ENCODE measurements around the gene PRXL2A.

The PRXL2A gene

DNA sequence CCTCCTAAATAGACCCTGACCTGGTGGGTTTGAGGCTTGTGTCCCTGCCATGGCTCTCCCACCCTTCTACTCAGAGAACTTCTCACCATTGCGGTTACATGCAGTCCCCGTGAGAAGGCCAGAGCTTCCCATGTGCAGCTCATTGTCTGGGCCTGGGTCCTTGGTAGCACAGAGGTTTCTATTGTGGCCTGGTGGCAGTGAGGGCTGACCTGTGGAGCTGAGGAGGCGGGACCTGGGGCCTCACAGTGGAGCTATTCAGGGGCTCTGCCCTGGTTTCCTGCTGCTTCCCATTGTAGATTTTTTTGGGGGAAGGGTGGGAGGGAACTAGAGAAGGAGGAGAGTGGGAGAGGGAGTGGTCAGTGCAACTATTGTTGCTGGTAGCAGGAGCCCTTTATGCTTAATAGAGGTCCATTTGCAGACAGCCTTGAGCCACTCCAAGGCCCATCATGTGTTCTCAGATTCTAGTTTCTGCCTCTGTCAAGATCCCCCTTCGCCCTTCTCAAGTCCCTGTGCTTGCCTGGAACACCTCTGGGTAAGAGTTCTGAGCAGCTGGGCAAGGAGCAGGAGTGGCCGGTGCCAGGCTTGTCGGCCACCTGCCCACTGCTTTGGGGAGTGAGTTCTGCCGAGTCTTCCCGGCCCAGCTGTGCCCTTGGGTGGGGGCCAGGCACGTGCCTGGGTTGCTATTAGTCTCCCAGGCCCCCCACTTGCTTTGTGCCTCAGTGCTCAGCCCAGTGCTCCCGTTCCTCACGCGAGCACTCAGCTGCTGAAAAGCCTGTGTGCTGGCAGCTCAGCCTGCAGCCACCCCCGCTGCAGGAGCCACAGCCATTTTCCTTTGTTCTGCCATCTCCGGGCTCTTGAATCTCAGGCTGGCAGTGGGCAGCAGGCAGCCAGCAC lies 56.5 kb downstream of the PRXL2A start:
- CTCF ChIA-PET = interaction anchor here (1.8 to 2.7 kb wide), 2 partner anchors 20 to 40 kb away, joined by 6 to 15 read pairs; no protein-coding TSS in a partner anchor
- Histone ChIP-seq H3K4me3 (ENCODE audit: low read depth, low read length) (no peak overlapping the region), H3K36me3 (ENCODE audit: control insufficient read depth in 2 of 2, insufficient read depth in 1 of 2, low read length in 2 of 2) (no peaks in the 10 kb centered on the region; a peak in 1 of 3 replicates), H3K27ac (ENCODE audit: extremely low read depth, low read depth, low read length) (no peak overlapping the region), H3K4me1 (ENCODE audit: control insufficient read depth, insufficient read depth, low read length) (peaks cover 9% of the 10 kb centered on the region), H3K9me3 (ENCODE audit: control insufficient read depth, insufficient read depth, low read depth, low read length) (no peaks in the 10 kb centered on the region)
- TF ChIP-seq HOXD13 (CRISPR knock-in tag; IDR thresholded peaks at IDR 0.05; ENCODE audit: borderline replicate concordance) (no peak), ZNF600 (tag by site-specific recombination; IDR thresholded peaks at IDR 0.05) (peak; percentile 64), ZNF843 (tag by site-specific recombination; IDR thresholded peaks at IDR 0.05) (no peak), IKZF3 (tag by site-specific recombination; IDR thresholded peaks at IDR 0.05) (no peak)
- TF ChIP-seq, protein P1, sequence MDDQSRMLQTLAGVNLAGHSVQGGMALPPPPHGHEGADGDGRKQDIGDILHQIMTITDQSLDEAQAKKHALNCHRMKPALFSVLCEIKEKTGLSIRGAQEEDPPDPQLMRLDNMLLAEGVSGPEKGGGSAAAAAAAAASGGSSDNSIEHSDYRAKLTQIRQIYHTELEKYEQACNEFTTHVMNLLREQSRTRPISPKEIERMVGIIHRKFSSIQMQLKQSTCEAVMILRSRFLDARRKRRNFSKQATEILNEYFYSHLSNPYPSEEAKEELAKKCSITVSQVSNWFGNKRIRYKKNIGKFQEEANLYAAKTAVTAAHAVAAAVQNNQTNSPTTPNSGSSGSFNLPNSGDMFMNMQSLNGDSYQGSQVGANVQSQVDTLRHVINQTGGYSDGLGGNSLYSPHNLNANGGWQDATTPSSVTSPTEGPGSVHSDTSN (CRISPR knock-in tag; IDR thresholded peaks at IDR 0.05) = no peak
- POLR2A ChIA-PET = interaction anchor here (0.6 kb wide), 1 partner anchor 268 kb away, joined by 3 read pairs; no protein-coding TSS in a partner anchor

DNA sequence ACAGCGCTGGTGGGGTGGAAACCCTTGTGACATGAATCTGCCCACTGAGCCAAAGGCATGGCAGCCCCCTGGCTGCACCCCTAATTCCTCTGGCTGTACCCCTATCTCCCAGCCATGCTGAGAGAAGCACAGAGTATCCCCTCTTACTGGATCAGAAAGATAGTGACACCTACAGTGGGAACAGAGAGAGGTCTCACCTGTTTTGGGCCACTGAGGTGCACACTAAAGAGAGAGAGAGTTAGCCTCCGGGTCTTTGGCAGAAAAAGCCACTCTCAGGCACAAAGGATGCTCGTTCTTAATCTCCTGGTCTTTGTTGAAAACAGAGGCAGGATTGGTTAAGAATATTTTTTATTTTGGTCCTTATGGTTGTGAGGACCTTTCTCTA lies 57.1 kb downstream of the PRXL2A start:
- Histone ChIP-seq H3K4me3 (ENCODE audit: low read depth, low read length) (no peak overlapping the region), H3K4me1 (ENCODE audit: control insufficient read depth, insufficient read depth, low read length) (peaks cover 9% of the 10 kb centered on the region), H3K9me3 (ENCODE audit: control insufficient read depth, insufficient read depth, low read depth, low read length) (no peaks in the 10 kb centered on the region), H3K36me3 (ENCODE audit: control insufficient read depth in 2 of 2, insufficient read depth in 1 of 2, low read length in 2 of 2) (no peaks in the 10 kb centered on the region; a peak in 1 of 3 replicates), H3K27ac (ENCODE audit: extremely low read depth, low read depth, low read length) (no peak overlapping the region)
- ChIA-PET CTCF (no interaction called here), POLR2A (no interaction called here)
- TF ChIP-seq, protein P2, sequence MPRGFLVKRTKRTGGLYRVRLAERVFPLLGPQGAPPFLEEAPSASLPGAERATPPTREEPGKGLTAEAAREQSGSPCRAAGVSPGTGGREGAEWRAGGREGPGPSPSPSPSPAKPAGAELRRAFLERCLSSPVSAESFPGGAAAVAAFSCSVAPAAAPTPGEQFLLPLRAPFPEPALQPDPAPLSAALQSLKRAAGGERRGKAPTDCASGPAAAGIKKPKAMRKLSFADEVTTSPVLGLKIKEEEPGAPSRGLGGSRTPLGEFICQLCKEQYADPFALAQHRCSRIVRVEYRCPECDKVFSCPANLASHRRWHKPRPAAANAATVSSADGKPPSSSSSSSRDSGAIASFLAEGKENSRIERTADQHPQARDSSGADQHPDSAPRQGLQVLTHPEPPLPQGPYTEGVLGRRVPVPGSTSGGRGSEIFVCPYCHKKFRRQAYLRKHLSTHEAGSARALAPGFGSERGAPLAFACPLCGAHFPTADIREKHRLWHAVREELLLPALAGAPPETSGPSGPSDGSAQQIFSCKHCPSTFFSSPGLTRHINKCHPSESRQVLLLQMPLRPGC (tag by site-specific recombination; IDR thresholded peaks at IDR 0.05) = no peak
- TF ChIP-seq, protein P3, sequence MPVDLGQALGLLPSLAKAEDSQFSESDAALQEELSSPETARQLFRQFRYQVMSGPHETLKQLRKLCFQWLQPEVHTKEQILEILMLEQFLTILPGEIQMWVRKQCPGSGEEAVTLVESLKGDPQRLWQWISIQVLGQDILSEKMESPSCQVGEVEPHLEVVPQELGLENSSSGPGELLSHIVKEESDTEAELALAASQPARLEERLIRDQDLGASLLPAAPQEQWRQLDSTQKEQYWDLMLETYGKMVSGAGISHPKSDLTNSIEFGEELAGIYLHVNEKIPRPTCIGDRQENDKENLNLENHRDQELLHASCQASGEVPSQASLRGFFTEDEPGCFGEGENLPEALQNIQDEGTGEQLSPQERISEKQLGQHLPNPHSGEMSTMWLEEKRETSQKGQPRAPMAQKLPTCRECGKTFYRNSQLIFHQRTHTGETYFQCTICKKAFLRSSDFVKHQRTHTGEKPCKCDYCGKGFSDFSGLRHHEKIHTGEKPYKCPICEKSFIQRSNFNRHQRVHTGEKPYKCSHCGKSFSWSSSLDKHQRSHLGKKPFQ (tag by site-specific recombination; IDR thresholded peaks at IDR 0.05) = peak; percentile 52
- TF ChIP-seq, protein P4, sequence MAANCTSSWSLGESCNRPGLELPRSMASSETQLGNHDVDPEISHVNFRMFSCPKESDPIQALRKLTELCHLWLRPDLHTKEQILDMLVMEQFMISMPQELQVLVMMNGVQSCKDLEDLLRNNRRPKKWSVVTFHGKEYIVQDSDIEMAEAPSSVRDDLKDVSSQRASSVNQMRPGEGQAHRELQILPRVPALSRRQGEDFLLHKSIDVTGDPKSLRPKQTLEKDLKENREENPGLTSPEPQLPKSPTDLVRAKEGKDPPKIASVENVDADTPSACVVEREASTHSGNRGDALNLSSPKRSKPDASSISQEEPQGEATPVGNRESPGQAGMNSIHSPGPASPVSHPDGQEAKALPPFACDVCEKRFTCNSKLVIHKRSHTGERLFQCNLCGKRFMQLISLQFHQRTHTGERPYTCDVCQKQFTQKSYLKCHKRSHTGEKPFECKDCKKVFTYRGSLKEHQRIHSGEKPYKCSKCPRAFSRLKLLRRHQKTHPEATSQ (tag by site-specific recombination; IDR thresholded peaks at IDR 0.05) = no peak

DNA sequence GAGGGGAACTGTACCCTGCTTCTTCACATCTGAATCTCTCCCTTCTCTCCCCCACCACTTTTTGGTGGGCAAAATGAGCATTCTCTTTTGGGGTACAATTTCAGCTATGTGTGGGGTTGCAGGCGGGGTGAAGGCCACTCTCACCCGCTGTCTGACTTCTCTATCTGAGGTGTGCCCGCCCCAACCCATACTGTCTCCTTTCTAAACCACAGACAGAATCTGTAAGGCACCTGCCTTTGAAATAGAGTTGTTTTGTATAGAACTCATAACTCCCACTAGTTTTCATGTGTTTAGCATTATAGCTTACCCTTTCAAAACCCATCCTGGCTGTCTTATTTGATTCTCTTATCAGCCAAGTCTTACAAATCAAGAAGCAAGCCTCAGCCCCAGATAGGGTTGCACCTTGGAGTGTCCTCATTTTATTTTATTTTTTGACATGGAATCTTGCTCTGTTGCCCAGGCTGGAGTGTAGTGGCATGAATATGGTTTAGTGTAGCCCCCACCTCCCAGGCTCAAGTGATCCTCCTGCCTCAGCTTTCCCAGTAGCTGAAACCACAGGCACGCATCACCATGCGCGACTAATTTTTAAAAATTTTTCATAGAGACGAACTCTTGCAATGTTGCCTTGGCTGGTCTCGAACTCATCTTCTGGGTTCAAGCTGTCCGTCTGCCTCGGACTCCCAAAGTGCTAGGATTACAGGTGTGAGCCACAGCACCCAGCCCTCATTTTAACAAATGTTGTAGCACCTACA lies 57.7 kb downstream of the PRXL2A start:
- TF ChIP-seq GLI2 (tag by site-specific recombination; IDR thresholded peaks at IDR 0.05; ENCODE audit: borderline replicate concordance, low read depth) = no peak
- TF ChIP-seq ZNF785 (tag by site-specific recombination; IDR thresholded peaks at IDR 0.05) = no peak
- TF ChIP-seq ZBTB17 (tag by site-specific recombination; IDR thresholded peaks at IDR 0.05) = no peak
- TF ChIP-seq ZSCAN23 (tag by site-specific recombination; IDR thresholded peaks at IDR 0.05) = no peak
- TF ChIP-seq ZNF629 (tag by site-specific recombination; IDR thresholded peaks at IDR 0.05) = no peak
- no peak for TF ChIP-seq ZNF670 (tag by site-specific recombination; IDR thresholded peaks at IDR 0.05; ENCODE audit: low read depth)
- H3K4me3 ChIP-seq (ENCODE audit: low read depth, low read length) = no peak overlapping the region
- CTCF ChIA-PET = interaction anchor here (0.5 to 0.6 kb wide), 2 partner anchors 133 to 1007 kb away, joined by 3 to 4 read pairs; no protein-coding TSS in a partner anchor
- H3K27ac ChIP-seq (ENCODE audit: extremely low read depth, low read depth, low read length) = no peak overlapping the region
- H3K4me1 ChIP-seq (ENCODE audit: control insufficient read depth, insufficient read depth, low read length) = peaks cover 9% of the 10 kb centered on the region
- POLR2A ChIA-PET = no interaction called here
- no peaks in the 10 kb centered on the region for H3K9me3 ChIP-seq (ENCODE audit: control insufficient read depth, insufficient read depth, low read depth, low read length)
- H3K36me3 ChIP-seq (ENCODE audit: control insufficient read depth in 2 of 2, insufficient read depth in 1 of 2, low read length in 2 of 2) = peaks cover 0 to 3% of the 10 kb centered on the region in 2 experiments; a peak in 2 of 3 replicates
